WERI-Rb-1 (cell line): ENCODE results near the gene TTC28.

ENCODE experiments used
- DNase-seq: peaks from one replicate; pipeline ENCODE4 v3.0.0-alpha.2; 2020
- H3K27ac ChIP-seq: fragments of 250-450 bp; sonication (Bioruptor Pico); 2 replicates; pipeline ENCODE4 v1.5.1; 2020; ENCODE audit warnings: mild to moderate bottlenecking, moderate library complexity
- H3K27me3 ChIP-seq: fragments of 250-450 bp; sonication (Bioruptor Pico); 2 replicates; pipeline ENCODE4 v1.5.1; 2021; ENCODE audit warnings: mild to moderate bottlenecking, low read depth, moderate library complexity; ENCODE audit not compliant: insufficient read depth, severe bottlenecking
- H3K36me3 ChIP-seq: fragments of 250-450 bp; sonication (Bioruptor Pico); 2 replicates; pipeline ENCODE4 v1.5.1; 2020; ENCODE audit warnings: mild to moderate bottlenecking, moderate library complexity
- H3K4me3 ChIP-seq: 2 replicates; pipeline ENCODE4 v1.5.1; 2011; ENCODE audit warnings: low read depth, mild to moderate bottlenecking, control low read depth, low read length
- H3K9me3 ChIP-seq: fragments of 250-450 bp; sonication (Bioruptor Pico); 2 replicates; pipeline ENCODE4 v1.5.1; 2021; ENCODE audit warnings: mild to moderate bottlenecking, moderate library complexity; ENCODE audit not compliant: severe bottlenecking
- CTCF ChIP-seq: IDR thresholded peaks from 2 replicates; pipeline ENCODE4 v1.5.1; 2011; ENCODE audit warnings: low read depth, mild to moderate bottlenecking, control low read depth, inconsistent platforms, low read length

The TTC28 gene

GRCh38 chr22:28183078-28183860 is 496.4 kb downstream of the TTC28 start:
- no peak for TF ChIP-seq CTCF
- no peak overlapping the region for H3K27ac ChIP-seq
- DNase-seq, result no peak
- no peaks in the 10 kb centered on the region for H3K9me3 ChIP-seq
- no peaks in the 10 kb centered on the region for H3K27me3 ChIP-seq
- no peaks in the 10 kb centered on the region for H3K36me3 ChIP-seq
- no peak overlapping the region for H3K4me3 ChIP-seq

- no peak for TF ChIP-seq CTCF
- H3K27ac ChIP-seq, result no peak overlapping the region
- no peak overlapping the region for H3K4me3 ChIP-seq
- no peak for DNase-seq
- no peaks in the 10 kb centered on the region for H3K9me3 ChIP-seq
- H3K27me3 ChIP-seq, result no peaks in the 10 kb centered on the region
- no peaks in the 10 kb centered on the region for H3K36me3 ChIP-seq
These were observed 498.6 kb downstream of the TTC28 start for GRCh38 chr22:28180804-28181731.

- Histone ChIP-seq H3K36me3 (no peaks in the 10 kb centered on the region), H3K9me3 (no peaks in the 10 kb centered on the region), H3K27ac (no peak overlapping the region), H3K27me3 (no peaks in the 10 kb centered on the region), H3K4me3 (no peak overlapping the region)
- no peak for TF ChIP-seq CTCF
- DNase-seq, result no peak
These were observed 500.2 kb downstream of the TTC28 start for GRCh38 chr22:28179392-28179791.

- TF ChIP-seq CTCF, result no peak
- H3K36me3 ChIP-seq, result no peaks in the 10 kb centered on the region
- H3K27me3 ChIP-seq, result no peaks in the 10 kb centered on the region
- no peaks in the 10 kb centered on the region for H3K9me3 ChIP-seq
- H3K4me3 ChIP-seq, result no peak overlapping the region
- no peak for DNase-seq
- no peak overlapping the region for H3K27ac ChIP-seq
These were observed 503.7 kb downstream of the TTC28 start for GRCh38 chr22:28175730-28176492.

- Histone ChIP-seq H3K9me3 (peaks cover under 1% of the 10 kb centered on the region), H3K27me3 (no peaks in the 10 kb centered on the region), H3K27ac (no peak overlapping the region), H3K4me3 (no peak overlapping the region), H3K36me3 (no peaks in the 10 kb centered on the region)
- no peak for TF ChIP-seq CTCF
- DNase-seq, result no peak
These were observed 505.1 kb downstream of the TTC28 start for GRCh38 chr22:28174509-28174908.
